ENCODE data around the gene KIF6.

GRCh38 chr6:39433630-39434029 lies 291.6 kb downstream of the KIF6 start:
- TF ChIP-seq CTCF (IDR thresholded peaks at IDR 0.05) (no peak), POLR2A (IDR thresholded peaks at IDR 0.05) (no peak), POLR2AphosphoS5 (IDR thresholded peaks at IDR 0.05) (no peak)
